NCI-H1694 treated with DMSO at 0.1 percent for 48 hours (cell line): Measurements from ENCODE around the gene ERBIN.
"Not testable (repeated sequence)": the region's sequence is repeated elsewhere in the genome, so short reads cannot be mapped to it uniquely, and the experiment has no call there.

Experiments used
- DNase-seq: peaks from one replicate; lab custom pipeline; 2025; lab: John Stamatoyannopoulos, UW

The ERBIN gene

DNA sequence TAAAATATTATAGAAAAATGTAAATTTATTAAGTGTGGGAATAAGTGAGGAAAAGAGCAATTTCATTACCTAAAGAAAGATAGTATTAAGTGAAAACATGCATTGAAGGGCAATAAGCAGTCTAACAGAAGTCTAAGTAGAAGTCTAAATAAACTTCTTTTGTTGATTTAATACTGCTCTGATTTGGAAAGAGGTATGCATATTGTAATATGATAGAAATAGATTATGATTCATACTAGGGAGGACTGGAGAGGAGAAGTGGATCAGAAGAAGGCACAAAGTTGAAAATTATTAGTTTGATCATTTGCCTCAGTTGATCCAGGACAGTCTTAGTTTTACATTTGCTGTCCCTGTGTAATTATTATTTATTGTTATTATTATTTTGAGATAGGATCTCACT, 6.6 kb upstream of the ERBIN start:
- no peak for DNase-seq

DNA sequence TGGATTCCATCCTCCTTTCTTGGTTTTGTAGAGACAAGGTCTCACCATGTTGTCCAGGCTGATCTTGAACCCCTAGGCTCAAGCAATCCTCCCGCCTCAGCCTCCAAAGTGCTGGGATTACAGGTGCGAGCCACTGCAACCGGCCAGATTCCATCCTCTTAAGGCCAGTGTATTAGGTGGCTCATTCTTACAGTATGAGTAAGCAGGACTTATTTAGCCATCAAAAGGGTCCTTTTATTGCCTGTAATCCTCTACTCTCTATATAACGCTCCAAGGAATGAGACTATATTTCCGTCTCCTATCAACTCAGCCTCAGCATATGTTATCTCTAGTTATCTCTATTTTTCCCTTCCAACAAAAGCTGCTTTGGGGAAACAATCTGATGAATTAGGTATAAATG, 3.0 kb upstream of the ERBIN start:
- no peak for DNase-seq

GRCh38 chr5:65924366-65925043, 1.9 kb upstream of the ERBIN start:
- no peak for DNase-seq

DNA sequence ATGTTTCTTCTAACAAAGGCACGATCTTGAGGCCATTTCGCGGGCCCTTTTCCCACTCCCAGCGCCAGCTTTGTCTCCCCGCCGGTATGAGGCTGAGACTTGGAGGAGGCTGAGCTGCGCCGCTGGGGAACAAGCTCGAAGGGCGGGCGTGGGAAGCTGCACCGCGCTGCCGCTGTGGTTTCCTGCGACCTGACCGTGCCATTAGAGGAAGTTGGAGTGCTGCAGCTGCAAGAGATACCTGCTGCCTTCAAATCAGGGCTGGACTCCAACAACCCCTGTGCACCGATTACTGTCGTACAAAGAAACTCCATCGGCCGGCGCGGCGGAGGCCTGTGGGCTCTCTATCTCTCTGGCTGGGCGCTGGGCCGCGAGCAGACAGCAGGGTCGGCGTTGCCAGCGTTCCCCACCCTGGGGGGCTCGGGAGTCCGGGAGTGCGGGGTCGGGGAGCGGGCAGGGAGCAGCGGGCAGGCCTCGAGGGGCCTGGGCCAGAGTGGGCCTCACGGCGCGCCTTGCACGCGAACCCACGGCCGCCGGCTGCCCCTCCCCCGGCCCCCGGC, 1.3 kb upstream of the ERBIN start:
- peak; percentile 67 for DNase-seq

DNA sequence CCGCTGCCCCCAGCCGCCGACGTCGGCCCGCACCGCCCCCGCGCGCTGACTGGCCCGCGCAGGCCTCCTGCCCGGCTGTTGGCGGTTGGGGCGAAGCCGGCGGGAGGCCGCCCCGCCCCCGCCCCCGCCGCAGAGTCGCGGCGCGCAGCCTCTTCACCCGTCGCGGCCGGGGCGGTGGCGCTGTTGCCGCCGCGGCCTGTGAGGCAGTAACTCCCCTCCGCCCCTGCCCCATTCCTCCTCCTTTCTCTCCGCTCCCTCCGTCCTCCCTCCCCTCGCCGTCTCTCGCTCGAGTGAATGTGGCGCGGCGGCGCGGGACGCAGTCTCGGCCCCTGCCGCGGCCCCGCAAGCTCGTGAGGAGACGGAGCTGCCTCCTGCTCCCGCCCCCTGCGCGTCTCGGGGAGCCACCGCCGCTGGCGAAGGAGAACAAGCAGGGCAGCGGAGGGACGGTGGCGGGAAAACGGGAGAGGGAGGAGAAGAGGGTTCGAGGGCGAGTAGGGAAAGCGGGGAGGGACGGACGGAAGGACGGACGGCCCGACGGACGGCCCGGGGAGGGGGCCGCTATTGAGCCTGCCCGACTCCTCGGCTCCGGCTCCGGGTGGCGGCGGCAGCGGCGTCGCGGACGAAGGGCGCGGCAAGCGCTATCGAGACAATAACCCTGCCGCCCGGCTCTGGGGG, 637 bp upstream of the ERBIN start:
- peak; percentile 55 for DNase-seq

- DNase-seq: no peak
These were observed 518 bp downstream of the ERBIN start for GRCh38 chr5:65926893-65927292.

DNA sequence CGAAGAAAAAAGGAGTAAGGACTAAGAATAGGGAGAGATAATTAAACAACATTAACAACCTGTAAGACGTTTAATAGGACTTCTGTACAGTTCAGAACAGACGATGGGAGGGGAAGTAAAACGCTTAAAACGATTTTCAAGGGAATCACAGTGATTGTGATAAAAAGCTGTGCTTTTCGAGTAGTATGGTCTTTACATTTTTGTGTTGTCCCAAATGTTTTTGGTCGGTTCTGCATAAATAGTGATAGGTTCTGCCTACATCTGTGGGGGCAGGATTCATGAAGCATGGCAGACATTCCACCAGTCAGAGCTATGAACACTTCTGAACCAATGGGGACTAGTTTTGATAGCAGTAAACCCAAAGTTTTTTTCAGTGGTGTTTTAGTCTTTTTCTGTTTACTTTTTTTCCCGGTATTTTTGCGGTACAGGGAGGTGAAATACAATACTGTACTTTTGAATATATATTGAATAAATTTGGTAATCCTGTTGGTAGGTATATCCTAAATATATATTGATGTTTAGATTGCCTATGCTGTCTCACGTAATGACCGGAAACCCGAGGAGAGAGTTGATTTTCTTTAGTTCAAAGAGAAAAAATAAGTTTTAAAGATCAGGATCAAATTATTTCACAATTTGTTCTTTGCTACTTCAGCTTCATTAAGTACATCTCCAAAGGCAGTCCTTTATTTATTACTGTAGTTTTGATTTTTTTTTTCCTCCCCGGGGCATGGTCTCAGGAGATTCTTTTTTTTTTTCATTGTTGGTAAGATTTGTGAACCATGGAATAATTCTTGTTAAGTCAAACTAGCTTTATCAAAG, 1.3 kb downstream of the ERBIN start:
- no peak for DNase-seq

DNA sequence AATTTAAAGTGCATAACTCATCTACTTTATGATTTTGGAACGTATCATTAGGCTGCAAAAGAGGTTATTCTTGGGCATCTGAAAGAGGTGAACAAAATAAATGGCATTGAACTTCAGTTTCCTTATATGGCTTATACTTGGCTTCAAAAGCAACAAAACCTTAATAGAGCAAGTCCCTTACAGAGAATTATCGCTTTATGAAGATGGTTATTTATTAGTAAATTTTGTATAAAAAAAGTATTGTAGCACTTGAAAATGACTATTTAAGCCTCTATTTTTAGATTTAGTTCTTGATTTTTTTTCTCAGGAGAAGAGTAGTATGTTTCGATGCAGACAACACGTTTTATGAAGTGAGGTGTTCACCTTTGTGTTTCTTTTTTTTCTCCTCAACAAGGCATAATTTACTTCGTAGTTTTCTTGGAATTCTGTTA, 2.0 kb downstream of the ERBIN start:
- DNase-seq: no peak

GRCh38 chr5:65928860-65929259, 2.5 kb downstream of the ERBIN start:
- DNase-seq: no peak

DNA sequence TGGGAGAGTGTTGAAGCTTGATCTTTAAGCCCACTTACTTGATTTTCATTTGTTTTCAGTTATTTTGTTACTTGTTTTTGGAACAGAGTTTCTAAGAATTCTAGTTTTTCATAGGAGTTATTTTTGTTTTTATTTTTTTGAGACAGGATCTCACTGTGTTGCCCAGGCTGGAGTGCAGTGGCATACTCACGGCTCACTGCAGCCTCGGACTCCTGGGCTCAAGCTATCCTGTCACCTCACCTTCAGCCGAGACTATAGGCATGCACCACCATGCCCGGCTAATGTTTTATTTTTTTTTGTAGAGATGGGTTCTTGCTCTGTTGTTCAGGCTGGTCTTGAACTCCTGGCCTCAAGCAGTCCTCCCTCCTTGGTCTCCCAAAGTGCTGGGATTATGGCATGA, 6.3 kb downstream of the ERBIN start:
- no peak for DNase-seq

- DNase-seq: no peak
These were observed 6.9 kb downstream of the ERBIN start for GRCh38 chr5:65933295-65933694.

DNA sequence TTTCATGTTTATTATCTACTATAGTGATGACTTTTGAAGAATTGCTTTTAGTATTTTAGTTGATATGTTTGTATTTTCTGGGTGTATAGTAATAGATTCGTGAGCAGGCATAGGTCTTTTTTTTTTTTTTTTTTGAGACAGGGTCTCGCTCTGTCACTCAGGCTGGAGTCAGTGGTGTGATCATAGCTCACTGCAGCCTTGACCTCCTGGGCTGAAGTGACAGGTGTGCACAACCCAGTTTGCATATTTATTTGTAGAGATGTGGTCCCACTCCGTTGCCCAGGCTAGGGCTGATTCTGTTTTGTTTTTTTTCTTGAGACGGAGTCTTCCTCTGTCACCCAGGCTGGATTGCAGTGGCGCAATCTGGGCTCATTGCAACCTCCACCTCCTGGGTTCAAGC, 11.9 kb downstream of the ERBIN start:
- DNase-seq: no peak

DNA sequence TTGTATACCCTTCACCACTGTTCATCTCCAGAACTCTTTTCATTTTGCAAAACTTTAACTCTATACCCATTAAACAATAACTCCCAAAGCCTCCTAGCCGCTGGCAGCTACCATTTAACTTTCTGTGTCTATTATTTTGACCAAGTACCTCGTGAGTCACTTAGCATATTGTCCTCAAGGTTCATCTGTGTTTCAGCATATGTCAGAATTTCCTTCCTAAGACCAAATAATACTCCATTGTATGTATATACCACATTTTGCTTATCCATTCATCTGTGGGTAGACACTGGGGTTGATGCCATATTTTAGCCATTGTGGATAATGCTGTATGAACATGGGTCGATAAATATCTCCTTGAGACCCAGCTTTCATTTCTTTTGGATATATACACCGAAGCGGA, 17.4 kb downstream of the ERBIN start:
- no peak for DNase-seq

DNA sequence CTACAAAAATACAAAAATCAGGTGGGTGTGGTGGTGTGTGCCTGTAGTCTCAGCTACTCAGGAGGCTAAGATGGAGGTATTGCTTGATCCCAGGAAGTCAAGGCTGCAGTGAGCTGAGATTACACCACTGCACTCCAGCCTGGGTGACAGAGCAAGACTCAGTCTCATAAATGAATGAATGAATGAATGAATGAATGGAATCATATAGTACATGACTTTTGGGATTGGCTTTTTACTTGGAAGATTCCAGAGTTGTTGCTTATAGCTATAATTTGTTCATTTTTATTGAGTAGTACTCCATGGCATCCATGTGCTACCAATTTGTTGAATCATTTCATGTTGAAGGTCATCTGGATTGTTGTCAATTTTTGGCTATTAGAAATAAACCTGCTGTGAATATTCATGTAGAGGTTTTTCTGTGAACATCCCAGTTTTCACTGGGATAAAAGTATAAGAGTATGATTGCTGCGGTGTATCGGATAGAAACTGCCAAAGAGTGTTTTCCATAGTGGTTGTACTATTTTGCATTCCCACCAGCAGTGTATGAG, 19.9 kb downstream of the ERBIN start:
- DNase-seq: no peak

GRCh38 chr5:65948115-65948747, 21.9 kb downstream of the ERBIN start:
- no peak for DNase-seq

GRCh38 chr5:65951330-65951729, 25.0 kb downstream of the ERBIN start:
- no peak for DNase-seq

DNA sequence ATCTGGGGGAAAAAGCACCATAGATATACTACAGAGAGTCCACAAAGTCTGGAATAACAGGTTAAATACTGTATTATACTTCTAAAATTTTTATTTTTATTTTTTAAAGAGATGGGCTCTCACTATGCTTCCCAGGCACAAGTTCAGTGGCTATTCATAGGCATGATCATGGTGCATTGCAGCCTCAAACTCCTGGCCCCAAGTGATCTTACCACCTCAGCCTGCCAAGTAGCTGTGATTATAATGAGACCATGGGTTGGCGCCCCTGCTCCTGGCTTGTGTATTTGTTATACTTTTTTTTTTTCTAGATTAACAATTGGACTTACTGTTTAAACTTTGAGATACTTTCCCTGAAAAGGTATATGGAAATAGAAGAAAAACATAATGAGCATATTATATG, 25.9 kb downstream of the ERBIN start:
- no peak for DNase-seq

- DNase-seq: no peak
These were observed 27.8 kb downstream of the ERBIN start for GRCh38 chr5:65954200-65954599.

DNA sequence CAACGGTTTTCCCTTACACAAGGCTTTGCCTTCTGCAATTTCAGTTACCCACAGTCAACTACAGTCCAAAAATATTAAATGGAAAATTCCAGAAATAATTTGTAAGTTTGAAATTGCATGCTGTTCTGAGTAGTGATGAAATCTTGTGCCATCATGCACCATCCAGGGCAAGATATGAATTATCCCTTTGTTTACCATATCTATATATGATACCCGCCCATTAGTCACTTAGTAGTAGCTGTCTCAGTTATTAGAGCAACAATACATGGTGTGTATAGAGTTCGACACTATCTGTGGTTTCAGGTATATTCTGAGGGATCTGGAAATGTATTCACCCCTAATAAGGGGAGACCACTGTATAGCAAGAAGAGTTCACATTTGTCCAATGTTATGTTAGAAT, 29.4 kb downstream of the ERBIN start:
- no peak for DNase-seq

DNA sequence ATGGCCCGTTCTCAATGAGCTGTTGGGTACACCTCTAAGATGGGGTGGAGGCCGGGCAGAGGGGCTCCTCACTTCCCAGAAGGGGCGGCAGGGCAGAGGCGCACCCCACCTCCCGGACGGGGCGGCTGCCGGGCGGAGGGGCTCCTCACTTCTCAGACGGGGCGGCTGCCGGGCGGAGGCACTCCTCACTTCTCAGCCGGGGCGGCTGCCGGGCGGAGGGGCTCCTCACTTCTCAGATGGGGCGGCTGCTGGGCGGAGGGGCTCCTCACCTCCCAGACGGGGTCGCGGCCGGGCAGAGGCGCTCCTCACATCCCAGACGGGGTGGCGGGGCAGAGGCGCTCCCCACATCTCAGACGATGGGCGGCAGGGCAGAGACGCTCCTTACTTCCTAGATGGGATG, 31.3 kb downstream of the ERBIN start:
- not testable (repeated sequence) for DNase-seq

- DNase-seq: no peak
These were observed 35.3 kb downstream of the ERBIN start for GRCh38 chr5:65961633-65962032.
